GM23338 (cell line): ENCODE data around the gene ABR. TPM values are rescaled to one million over a fixed set of nuclear protein-coding genes. Genes with fewer than 3 reads are reported as not detected.

Experiments used
- ATAC-seq: fragments of 200-7000 bp; cut with Tn5 transposase; 3 replicates; pipeline ENCODE4 v1.9.1; 2020
- DNase-seq: peaks from one replicate; pipeline ENCODE4 v3.0.0-alpha.2; 2015; ENCODE audit warnings: low spot score
- H2AFZ ChIP-seq: fragments of 200-600 bp; sonication (generic); 2 replicates; pipeline ENCODE4 v1.8.0; 2016; ENCODE audit warnings: antibody characterized with exemption, mild to moderate bottlenecking, moderate library complexity
- H3F3A ChIP-seq: fragments of 200-600 bp; sonication (generic); replicated peaks from 2 replicates; pipeline ENCODE4 v1.8.0; 2017; ENCODE audit warnings: antibody characterized with exemption, mixed run types, low read depth
- H3K27ac ChIP-seq: fragments of 200-600 bp; sonication (generic); 2 replicates; pipeline ENCODE4 v1.6.1; 2016; ENCODE audit warnings: low read depth
- H3K27me3 ChIP-seq: fragments of 200-600 bp; sonication (generic); 2 replicates; pipeline ENCODE4 v1.8.0; 2016; ENCODE audit warnings: mild to moderate bottlenecking, mixed run types, moderate library complexity; ENCODE audit not compliant: insufficient read depth
- H3K36me3 ChIP-seq: fragments of 200-600 bp; sonication (generic); 2 replicates; pipeline ENCODE4 v1.8.0; 2016; ENCODE audit warnings: mild to moderate bottlenecking; ENCODE audit not compliant: insufficient read depth
- H3K4me1 ChIP-seq: fragments of 200-600 bp; sonication (generic); 2 replicates; pipeline ENCODE4 v1.8.0; 2016; ENCODE audit warnings: mild to moderate bottlenecking, moderate library complexity; ENCODE audit not compliant: insufficient read depth
- H3K4me2 ChIP-seq: fragments of 200-600 bp; sonication (generic); 2 replicates; pipeline ENCODE4 v1.7.1; 2017; ENCODE audit warnings: mixed run types
- H3K4me3 ChIP-seq: fragments of 200-600 bp; sonication (generic); 2 replicates; pipeline ENCODE4 v1.6.1; 2016; ENCODE audit warnings: mixed run types
- H3K79me2 ChIP-seq: fragments of 200-600 bp; sonication (generic); replicated peaks from 2 replicates; pipeline ENCODE4 v1.8.0; 2017; ENCODE audit warnings: mild to moderate bottlenecking; ENCODE audit not compliant: insufficient read depth
- H3K9me2 ChIP-seq: fragments of 200-600 bp; sonication (generic); 2 replicates; pipeline ENCODE4 v1.8.0; 2017; ENCODE audit not compliant: insufficient read depth
- H4K20me1 ChIP-seq: fragments of 200-600 bp; sonication (generic); replicated peaks from 2 replicates; pipeline ENCODE4 v1.8.0; 2017; ENCODE audit warnings: mild to moderate bottlenecking; ENCODE audit not compliant: insufficient read depth
- H3K27ac Mint-ChIP-seq: 2 replicates; pipeline ENCODE4 v1.8.0; 2020; ENCODE audit warnings: inconsistent platforms, mild to moderate bottlenecking, moderate library complexity, mixed read lengths
- H3K27me3 Mint-ChIP-seq: 3 replicates; pipeline ENCODE4 v1.8.0; 2022; ENCODE audit warnings: low read depth, mild to moderate bottlenecking, moderate library complexity, mixed read lengths, inconsistent platforms; ENCODE audit not compliant: insufficient read depth, poor library complexity
- H3K36me3 Mint-ChIP-seq: 3 replicates; pipeline ENCODE4 v1.8.0; 2021; ENCODE audit warnings: low read depth, mild to moderate bottlenecking, inconsistent platforms, moderate library complexity, mixed read lengths
- H3K4me1 Mint-ChIP-seq: 3 replicates; pipeline ENCODE4 v1.8.0; 2020; ENCODE audit warnings: mild to moderate bottlenecking, inconsistent platforms, mixed read lengths
- H3K4me3 Mint-ChIP-seq: 3 replicates; pipeline ENCODE4 v1.8.0; 2021; ENCODE audit warnings: moderate library complexity, mild to moderate bottlenecking, inconsistent platforms, mixed read lengths
- H3K9me3 Mint-ChIP-seq: 3 replicates; pipeline ENCODE4 v1.8.0; 2020; ENCODE audit warnings: moderate library complexity, mild to moderate bottlenecking, inconsistent platforms, mixed read lengths
- ETS1 ChIP-seq: IDR thresholded peaks from 2 replicates; pipeline ENCODE4 v1.6.1; 2016; ENCODE audit warnings: antibody characterized with exemption
- EZH2phosphoT487 ChIP-seq: fragments of 200-600 bp; sonication (generic); IDR thresholded peaks from one replicate; pipeline ENCODE4 v1.8.1; 2018; ENCODE audit warnings: antibody characterized with exemption; ENCODE audit not compliant: unreplicated experiment
- NANOG ChIP-seq: IDR thresholded peaks from 2 replicates; pipeline ENCODE4 v1.6.1; 2016; ENCODE audit warnings: antibody characterized with exemption, borderline replicate concordance
- POLR2AphosphoS5 ChIP-seq: IDR thresholded peaks from 2 replicates; pipeline ENCODE4 v1.6.1; 2016; ENCODE audit warnings: antibody characterized with exemption, low read depth
- ZNF331 ChIP-seq: fragments of 250-450 bp; sonication (Bioruptor Pico); IDR thresholded peaks from 2 replicates; pipeline ENCODE4 v1.5.0; 2020; ENCODE audit warnings: low read depth, mild to moderate bottlenecking, moderate library complexity
- polyA plus RNA-seq: library from polyadenylated mRNA; unstranded; fragments of >200 nt; fragmentation: Nextera tagmentation; extraction: Ambion mirVana; gene quantifications from 2 replicates; pipeline ENCODE4 v1.2.1, GENCODE V29; 2016
- total RNA-seq: library from RNA; depleted of rRNA; stranded (reverse); fragments of >200 nt; shearing (Covaris generic); gene quantifications from 2 replicates; pipeline ENCODE4 v1.2.3, GENCODE V29; 2014
- TF ChIP-seq, protein P1 (sequence below): fragments of 250-450 bp; sonication (Bioruptor Pico); IDR thresholded peaks from 2 replicates; pipeline ENCODE4 v1.5.0; 2020; ENCODE audit warnings: mild to moderate bottlenecking, moderate library complexity

ABR gene
- total and polyA plus RNA-seq, 2 experiments from 2014 or later: 15.0 to 27.7 TPM

DNA sequence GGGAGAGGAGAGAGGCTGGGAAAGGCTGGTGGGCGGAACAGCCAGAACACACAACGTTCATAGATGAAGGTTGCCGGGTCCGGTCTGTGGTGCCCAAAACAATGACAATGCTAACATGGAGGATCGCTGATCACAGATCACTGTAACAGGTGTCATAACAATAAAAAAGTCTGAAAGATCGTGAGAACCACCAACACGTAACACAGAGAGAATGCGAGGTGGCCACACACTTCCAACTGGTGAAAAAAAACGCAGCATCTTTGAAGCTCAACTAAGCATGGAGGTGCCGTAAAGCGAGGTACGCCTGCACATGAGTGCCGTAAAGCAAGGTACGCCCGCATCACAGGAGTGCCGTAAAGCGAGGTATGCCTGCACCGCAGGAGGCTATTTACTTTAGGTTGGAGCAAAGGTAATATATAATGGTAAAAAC is 42.3 kb downstream of the ABR start (continued):
- TF ChIP-seq, protein P1, sequence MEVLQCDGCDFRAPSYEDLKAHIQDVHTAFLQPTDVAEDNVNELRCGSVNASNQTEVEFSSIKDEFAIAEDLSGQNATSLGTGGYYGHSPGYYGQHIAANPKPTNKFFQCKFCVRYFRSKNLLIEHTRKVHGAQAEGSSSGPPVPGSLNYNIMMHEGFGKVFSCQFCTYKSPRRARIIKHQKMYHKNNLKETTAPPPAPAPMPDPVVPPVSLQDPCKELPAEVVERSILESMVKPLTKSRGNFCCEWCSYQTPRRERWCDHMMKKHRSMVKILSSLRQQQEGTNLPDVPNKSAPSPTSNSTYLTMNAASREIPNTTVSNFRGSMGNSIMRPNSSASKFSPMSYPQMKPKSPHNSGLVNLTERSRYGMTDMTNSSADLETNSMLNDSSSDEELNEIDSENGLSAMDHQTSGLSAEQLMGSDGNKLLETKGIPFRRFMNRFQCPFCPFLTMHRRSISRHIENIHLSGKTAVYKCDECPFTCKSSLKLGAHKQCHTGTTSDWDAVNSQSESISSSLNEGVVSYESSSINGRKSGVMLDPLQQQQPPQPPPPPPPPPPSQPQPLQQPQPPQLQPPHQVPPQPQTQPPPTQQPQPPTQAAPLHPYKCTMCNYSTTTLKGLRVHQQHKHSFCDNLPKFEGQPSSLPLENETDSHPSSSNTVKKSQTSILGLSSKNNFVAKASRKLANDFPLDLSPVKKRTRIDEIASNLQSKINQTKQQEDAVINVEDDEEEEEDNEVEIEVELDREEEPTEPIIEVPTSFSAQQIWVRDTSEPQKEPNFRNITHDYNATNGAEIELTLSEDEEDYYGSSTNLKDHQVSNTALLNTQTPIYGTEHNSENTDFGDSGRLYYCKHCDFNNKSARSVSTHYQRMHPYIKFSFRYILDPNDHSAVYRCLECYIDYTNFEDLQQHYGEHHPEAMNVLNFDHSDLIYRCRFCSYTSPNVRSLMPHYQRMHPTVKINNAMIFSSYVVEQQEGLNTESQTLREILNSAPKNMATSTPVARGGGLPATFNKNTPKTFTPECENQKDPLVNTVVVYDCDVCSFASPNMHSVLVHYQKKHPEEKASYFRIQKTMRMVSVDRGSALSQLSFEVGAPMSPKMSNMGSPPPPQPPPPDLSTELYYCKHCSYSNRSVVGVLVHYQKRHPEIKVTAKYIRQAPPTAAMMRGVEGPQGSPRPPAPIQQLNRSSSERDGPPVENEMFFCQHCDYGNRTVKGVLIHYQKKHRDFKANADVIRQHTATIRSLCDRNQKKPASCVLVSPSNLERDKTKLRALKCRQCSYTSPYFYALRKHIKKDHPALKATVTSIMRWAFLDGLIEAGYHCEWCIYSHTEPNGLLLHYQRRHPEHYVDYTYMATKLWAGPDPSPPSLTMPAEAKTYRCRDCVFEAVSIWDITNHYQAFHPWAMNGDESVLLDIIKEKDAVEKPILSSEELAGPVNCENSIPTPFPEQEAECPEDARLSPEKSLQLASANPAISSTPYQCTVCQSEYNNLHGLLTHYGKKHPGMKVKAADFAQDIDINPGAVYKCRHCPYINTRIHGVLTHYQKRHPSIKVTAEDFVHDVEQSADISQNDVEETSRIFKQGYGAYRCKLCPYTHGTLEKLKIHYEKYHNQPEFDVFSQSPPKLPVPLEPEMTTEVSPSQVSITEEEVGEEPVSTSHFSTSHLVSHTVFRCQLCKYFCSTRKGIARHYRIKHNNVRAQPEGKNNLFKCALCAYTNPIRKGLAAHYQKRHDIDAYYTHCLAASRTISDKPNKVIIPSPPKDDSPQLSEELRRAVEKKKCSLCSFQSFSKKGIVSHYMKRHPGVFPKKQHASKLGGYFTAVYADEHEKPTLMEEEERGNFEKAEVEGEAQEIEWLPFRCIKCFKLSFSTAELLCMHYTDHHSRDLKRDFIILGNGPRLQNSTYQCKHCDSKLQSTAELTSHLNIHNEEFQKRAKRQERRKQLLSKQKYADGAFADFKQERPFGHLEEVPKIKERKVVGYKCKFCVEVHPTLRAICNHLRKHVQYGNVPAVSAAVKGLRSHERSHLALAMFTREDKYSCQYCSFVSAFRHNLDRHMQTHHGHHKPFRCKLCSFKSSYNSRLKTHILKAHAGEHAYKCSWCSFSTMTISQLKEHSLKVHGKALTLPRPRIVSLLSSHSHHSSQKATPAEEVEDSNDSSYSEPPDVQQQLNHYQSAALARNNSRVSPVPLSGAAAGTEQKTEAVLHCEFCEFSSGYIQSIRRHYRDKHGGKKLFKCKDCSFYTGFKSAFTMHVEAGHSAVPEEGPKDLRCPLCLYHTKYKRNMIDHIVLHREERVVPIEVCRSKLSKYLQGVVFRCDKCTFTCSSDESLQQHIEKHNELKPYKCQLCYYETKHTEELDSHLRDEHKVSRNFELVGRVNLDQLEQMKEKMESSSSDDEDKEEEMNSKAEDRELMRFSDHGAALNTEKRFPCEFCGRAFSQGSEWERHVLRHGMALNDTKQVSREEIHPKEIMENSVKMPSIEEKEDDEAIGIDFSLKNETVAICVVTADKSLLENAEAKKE (CRISPR knock-in tag): no peak
- TF ChIP-seq EZH2phosphoT487: no peak
- no peak for TF ChIP-seq ETS1

- H3K27me3 Mint-ChIP-seq: peaks cover 6% of the 10 kb centered on the region
- Histone ChIP-seq H3K4me2 (no peak overlapping the region), H3K27me3 (no peaks in the 10 kb centered on the region), H3K9me2 (no peaks in the 10 kb centered on the region), H3K4me3 (no peak overlapping the region), H3K4me1 (no peaks in the 10 kb centered on the region; the same call in 1 of the 2 replicates), H3F3A (no peaks in the 10 kb centered on the region), H3K27ac (no peak overlapping the region), H3K36me3 (no peaks in the 10 kb centered on the region), H3K79me2 (no peaks in the 10 kb centered on the region), H2AFZ (no peak overlapping the region), H4K20me1 (no peaks in the 10 kb centered on the region)
- H3K36me3 Mint-ChIP-seq: peaks cover 7% of the 10 kb centered on the region; the same call in 1 of the 3 replicates
- H3K4me3 Mint-ChIP-seq: no peak overlapping the region
- H3K27ac Mint-ChIP-seq: no peak overlapping the region
- H3K4me1 Mint-ChIP-seq: peaks cover 4% of the 10 kb centered on the region; the same call in 2 of the 3 replicates
- peaks cover 5% of the 10 kb centered on the region for H3K9me3 Mint-ChIP-seq
- no peak for DNase-seq
- ATAC-seq: no peak
- TF ChIP-seq NANOG (no peak), ZNF331 (CRISPR knock-in tag) (no peak), POLR2AphosphoS5 (no peak)
- TF ChIP-seq, protein P1 (CRISPR knock-in tag): no peak
Observed at GRCh38 chr17:1136748-1137147, 43.0 kb downstream of the ABR start.
